HG03064 (cell line): Measurements from ENCODE around the gene RHOBTB1.

Experiments used
- ATAC-seq: cut with Tn5 transposase; IDR thresholded peaks from one replicate; pipeline ENCODE4 v1.9.1; 2021; ENCODE audit warnings: low read depth; ENCODE audit not compliant: unreplicated experiment

Gene RHOBTB1

GRCh38 chr10:60827791-60828488 is 116.0 kb downstream of the RHOBTB1 start:
- no peak for ATAC-seq

GRCh38 chr10:60825520-60825919 is 118.5 kb downstream of the RHOBTB1 start:
- ATAC-seq = no peak

- ATAC-seq = no peak
These were observed 120.7 kb downstream of the RHOBTB1 start for GRCh38 chr10:60823324-60823723.

GRCh38 chr10:60822809-60823208 is 121.2 kb downstream of the RHOBTB1 start:
- ATAC-seq = no peak

- no peak for ATAC-seq
These were observed 122.3 kb downstream of the RHOBTB1 start for GRCh38 chr10:60821656-60822055.

GRCh38 chr10:60820093-60820754 is 123.8 kb downstream of the RHOBTB1 start:
- no peak for ATAC-seq
